Measurements from ENCODE around the gene ZNF724. TPM values are rescaled to one million over a fixed set of nuclear protein-coding genes. Genes with fewer than 3 reads are reported as not detected.

Gene ZNF724
- total and polyA plus RNA-seq, 2 of the 13 experiments (the other 11 are each of a cell fraction or from before 2014, with no cell fraction given) = 1.5 to 15.0 TPM

DNA sequence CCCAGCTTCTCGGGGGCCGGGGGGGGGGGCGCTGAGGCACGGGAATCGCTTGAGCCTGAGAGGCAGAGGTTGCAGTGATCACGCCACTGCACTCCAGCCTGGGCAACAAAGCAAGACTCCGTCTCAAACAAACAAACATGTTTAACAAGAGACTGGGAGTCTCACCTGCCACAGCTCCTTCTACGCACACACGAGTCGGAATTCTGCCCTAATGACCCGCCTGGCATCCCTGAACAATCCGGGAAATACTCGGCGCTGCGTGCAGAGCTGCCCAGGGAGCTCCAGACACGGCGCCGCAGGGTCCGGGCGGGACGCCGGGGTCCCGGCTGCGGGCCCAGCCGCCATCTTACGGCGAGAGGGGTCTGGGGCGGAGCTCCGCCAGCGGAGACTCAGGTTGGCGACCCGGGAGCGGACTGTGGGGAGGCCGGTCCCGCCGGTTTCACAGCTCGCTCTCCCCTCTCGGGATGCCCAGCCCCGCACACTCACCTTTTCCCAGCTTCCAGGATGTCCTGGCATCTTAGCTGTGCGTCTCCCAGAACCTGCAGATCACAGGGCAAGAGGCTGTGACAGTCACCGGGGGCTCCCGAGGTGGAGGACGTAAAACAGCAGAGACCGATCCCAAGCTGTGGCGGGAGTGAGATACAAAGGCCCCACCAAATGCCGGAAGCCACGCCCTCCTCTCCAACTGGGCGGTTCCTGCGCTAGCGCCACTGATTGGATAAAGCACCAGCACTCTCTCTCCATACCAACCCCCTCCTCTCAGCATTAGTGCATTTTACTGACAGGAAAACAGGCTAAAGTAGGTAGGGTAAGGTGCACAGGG is 23.6 kb upstream of the ZNF724 start (continued):
- TF ChIP-seq, protein P1, sequence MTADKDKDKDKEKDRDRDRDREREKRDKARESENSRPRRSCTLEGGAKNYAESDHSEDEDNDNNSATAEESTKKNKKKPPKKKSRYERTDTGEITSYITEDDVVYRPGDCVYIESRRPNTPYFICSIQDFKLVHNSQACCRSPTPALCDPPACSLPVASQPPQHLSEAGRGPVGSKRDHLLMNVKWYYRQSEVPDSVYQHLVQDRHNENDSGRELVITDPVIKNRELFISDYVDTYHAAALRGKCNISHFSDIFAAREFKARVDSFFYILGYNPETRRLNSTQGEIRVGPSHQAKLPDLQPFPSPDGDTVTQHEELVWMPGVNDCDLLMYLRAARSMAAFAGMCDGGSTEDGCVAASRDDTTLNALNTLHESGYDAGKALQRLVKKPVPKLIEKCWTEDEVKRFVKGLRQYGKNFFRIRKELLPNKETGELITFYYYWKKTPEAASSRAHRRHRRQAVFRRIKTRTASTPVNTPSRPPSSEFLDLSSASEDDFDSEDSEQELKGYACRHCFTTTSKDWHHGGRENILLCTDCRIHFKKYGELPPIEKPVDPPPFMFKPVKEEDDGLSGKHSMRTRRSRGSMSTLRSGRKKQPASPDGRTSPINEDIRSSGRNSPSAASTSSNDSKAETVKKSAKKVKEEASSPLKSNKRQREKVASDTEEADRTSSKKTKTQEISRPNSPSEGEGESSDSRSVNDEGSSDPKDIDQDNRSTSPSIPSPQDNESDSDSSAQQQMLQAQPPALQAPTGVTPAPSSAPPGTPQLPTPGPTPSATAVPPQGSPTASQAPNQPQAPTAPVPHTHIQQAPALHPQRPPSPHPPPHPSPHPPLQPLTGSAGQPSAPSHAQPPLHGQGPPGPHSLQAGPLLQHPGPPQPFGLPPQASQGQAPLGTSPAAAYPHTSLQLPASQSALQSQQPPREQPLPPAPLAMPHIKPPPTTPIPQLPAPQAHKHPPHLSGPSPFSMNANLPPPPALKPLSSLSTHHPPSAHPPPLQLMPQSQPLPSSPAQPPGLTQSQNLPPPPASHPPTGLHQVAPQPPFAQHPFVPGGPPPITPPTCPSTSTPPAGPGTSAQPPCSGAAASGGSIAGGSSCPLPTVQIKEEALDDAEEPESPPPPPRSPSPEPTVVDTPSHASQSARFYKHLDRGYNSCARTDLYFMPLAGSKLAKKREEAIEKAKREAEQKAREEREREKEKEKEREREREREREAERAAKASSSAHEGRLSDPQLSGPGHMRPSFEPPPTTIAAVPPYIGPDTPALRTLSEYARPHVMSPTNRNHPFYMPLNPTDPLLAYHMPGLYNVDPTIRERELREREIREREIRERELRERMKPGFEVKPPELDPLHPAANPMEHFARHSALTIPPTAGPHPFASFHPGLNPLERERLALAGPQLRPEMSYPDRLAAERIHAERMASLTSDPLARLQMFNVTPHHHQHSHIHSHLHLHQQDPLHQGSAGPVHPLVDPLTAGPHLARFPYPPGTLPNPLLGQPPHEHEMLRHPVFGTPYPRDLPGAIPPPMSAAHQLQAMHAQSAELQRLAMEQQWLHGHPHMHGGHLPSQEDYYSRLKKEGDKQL (CRISPR knock-in tag; IDR thresholded peaks at IDR 0.05; ENCODE audit: low read depth) = no peak
- TF ChIP-seq, protein P2, sequence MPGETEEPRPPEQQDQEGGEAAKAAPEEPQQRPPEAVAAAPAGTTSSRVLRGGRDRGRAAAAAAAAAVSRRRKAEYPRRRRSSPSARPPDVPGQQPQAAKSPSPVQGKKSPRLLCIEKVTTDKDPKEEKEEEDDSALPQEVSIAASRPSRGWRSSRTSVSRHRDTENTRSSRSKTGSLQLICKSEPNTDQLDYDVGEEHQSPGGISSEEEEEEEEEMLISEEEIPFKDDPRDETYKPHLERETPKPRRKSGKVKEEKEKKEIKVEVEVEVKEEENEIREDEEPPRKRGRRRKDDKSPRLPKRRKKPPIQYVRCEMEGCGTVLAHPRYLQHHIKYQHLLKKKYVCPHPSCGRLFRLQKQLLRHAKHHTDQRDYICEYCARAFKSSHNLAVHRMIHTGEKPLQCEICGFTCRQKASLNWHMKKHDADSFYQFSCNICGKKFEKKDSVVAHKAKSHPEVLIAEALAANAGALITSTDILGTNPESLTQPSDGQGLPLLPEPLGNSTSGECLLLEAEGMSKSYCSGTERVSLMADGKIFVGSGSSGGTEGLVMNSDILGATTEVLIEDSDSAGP (CRISPR knock-in tag; IDR thresholded peaks at IDR 0.05; ENCODE audit: borderline replicate concordance) = peak; percentile 76; the same call in 1 of the 2 replicates
- TF ChIP-seq MTA1 (CRISPR knock-in tag; IDR thresholded peaks at IDR 0.05; ENCODE audit: borderline replicate concordance) = peak; percentile 53; the same call in 1 of the 2 replicates
- peak; percentile 53 for TF ChIP-seq HNRNPLL (IDR thresholded peaks at IDR 0.05; ENCODE audit: low read depth, low read length, poor library complexity, severe bottlenecking)
- TF ChIP-seq SRY (CRISPR knock-in tag; IDR thresholded peaks at IDR 0.05) = no peak; the same call in 1 of the 2 replicates
- TF ChIP-seq PLRG1 (conservative IDR thresholded peaks at IDR 0.05) = no peak
- no peak for TF ChIP-seq RFXAP (CRISPR knock-in tag; IDR thresholded peaks at IDR 0.05; ENCODE audit: borderline replicate concordance)
- TF ChIP-seq, protein P3, sequence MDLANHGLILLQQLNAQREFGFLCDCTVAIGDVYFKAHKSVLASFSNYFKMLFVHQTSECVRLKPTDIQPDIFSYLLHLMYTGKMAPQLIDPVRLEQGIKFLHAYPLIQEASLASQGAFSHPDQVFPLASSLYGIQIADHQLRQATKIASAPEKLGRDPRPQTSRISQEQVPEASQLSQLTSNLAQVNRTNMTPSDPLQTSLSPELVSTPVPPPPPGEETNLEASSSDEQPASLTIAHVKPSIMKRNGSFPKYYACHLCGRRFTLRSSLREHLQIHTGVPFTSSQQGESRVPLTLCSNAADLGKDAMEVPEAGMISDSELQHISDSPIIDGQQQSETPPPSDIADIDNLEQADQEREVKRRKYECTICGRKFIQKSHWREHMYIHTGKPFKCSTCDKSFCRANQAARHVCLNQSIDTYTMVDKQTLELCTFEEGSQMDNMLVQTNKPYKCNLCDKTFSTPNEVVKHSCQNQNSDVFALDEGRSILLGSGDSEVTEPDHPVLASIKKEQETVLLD (CRISPR knock-in tag; IDR thresholded peaks at IDR 0.05; ENCODE audit: low read depth) = no peak
- no peak for TF ChIP-seq SOX5 (CRISPR knock-in tag; IDR thresholded peaks at IDR 0.05; ENCODE audit: borderline replicate concordance)
- TF ChIP-seq NCOA2 (CRISPR knock-in tag; IDR thresholded peaks at IDR 0.05) = no peak
- no peak for TF ChIP-seq TCF12 (IDR thresholded peaks at IDR 0.05)
- no peak for TF ChIP-seq TCF12 (CRISPR knock-in tag; IDR thresholded peaks at IDR 0.05)
- no peak for TF ChIP-seq MED8 (CRISPR knock-in tag; IDR thresholded peaks at IDR 0.05; ENCODE audit: insufficient replicate concordance)
- TF ChIP-seq, protein P4, sequence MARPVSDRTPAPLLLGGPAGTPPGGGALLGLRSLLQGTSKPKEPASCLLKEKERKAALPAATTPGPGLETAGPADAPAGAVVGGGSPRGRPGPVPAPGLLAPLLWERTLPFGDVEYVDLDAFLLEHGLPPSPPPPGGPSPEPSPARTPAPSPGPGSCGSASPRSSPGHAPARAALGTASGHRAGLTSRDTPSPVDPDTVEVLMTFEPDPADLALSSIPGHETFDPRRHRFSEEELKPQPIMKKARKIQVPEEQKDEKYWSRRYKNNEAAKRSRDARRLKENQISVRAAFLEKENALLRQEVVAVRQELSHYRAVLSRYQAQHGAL (CRISPR knock-in tag; IDR thresholded peaks at IDR 0.05; ENCODE audit: not compliant biosample characterization) = peak; percentile 60
- TF ChIP-seq FOXC1 (CRISPR knock-in tag; IDR thresholded peaks at IDR 0.05; ENCODE audit: borderline replicate concordance) = peak; percentile 83
- TF ChIP-seq MBNL3 (CRISPR knock-in tag; conservative IDR thresholded peaks at IDR 0.05) = no peak
- TF ChIP-seq ZNF274 (CRISPR knock-in tag; IDR thresholded peaks at IDR 0.05) = peak; percentile 46; the same call in 1 of the 2 replicates
- no peak for TF ChIP-seq MATR3 (CRISPR knock-in tag; IDR thresholded peaks at IDR 0.05)
- TF ChIP-seq, protein P5, sequence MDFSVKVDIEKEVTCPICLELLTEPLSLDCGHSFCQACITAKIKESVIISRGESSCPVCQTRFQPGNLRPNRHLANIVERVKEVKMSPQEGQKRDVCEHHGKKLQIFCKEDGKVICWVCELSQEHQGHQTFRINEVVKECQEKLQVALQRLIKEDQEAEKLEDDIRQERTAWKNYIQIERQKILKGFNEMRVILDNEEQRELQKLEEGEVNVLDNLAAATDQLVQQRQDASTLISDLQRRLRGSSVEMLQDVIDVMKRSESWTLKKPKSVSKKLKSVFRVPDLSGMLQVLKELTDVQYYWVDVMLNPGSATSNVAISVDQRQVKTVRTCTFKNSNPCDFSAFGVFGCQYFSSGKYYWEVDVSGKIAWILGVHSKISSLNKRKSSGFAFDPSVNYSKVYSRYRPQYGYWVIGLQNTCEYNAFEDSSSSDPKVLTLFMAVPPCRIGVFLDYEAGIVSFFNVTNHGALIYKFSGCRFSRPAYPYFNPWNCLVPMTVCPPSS (IDR thresholded peaks at IDR 0.05) = no peak
